Neural cell (in vitro differentiated cells): ENCODE data around the gene GPR89A.
"Not testable (repeated sequence)": the region's sequence is repeated elsewhere in the genome, so short reads cannot be mapped to it uniquely, and the experiment has no call there.

Experiments
- CTCF ChIP-seq: fragments of 450-650 bp; IDR thresholded peaks from 2 replicates; pipeline ENCODE4 v1.5.1; 2014; ENCODE audit warnings: antibody characterized with exemption, mild to moderate bottlenecking, moderate library complexity; ENCODE audit not compliant: poor library complexity, severe bottlenecking
- SMC3 ChIP-seq: fragments of 450-650 bp; conservative IDR thresholded peaks from 2 replicates; pipeline ENCODE4 v1.6.1; 2014; ENCODE audit warnings: antibody characterized with exemption, mild to moderate bottlenecking, moderate library complexity; ENCODE audit not compliant: poor library complexity

GRCh38 chr1:145590806-145591205, 17.0 kb upstream of the GPR89A start:
- not testable (repeated sequence) for TF ChIP-seq CTCF, SMC3
